Astrocyte of the spinal cord (primary cell): Measurements from ENCODE around the gene TAF5.

Experiments
- DNase-seq: peaks from one replicate; pipeline ENCODE4 v3.0.0; 2011; ENCODE audit warnings: low read depth, low spot score
- H3K4me3 ChIP-seq: 2 replicates; pipeline ENCODE4 v1.5.1; 2011; ENCODE audit warnings: low read depth, mild to moderate bottlenecking, low read length, moderate library complexity
- CTCF ChIP-seq: IDR thresholded peaks from 2 replicates; pipeline ENCODE4 v1.5.1; 2012; ENCODE audit warnings: low read depth, mild to moderate bottlenecking, low read length, inconsistent platforms
- in situ Hi-C: cut with HindIII; loops from 2 replicates; pipeline ENCODE4 v1.10.0; 2017; ENCODE audit warnings: low sequenced_read_pairs

The TAF5 gene

GRCh38 chr10:103423748-103424147, 56.0 kb downstream of the TAF5 start:
- DNase-seq: no peak
- no peak overlapping the region for H3K4me3 ChIP-seq
- TF ChIP-seq CTCF: no peak
- in situ Hi-C loops: no loop called here

DNA sequence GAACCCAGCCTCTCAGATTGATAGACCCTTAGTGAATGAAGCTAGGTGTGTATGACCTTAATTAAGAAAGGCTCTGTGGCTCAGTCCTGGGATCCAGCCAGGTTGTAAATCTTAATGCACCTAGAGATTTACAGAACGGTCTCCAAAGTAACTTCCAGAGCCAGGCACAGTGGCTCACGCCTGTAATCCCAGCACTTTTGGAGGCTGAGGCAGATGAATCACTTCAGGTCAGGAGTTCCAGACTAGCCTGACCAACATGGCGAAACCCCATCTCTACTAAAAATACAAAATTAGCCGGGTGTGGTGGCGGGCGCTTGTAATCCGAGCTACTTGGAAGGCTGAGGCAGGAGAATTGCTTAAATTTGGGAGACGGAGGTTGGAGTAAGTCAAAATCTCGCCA, 60.1 kb downstream of the TAF5 start:
- in situ Hi-C loops: no loop called here
- H3K4me3 ChIP-seq: no peak overlapping the region
- no peak for TF ChIP-seq CTCF
- DNase-seq: no peak

DNA sequence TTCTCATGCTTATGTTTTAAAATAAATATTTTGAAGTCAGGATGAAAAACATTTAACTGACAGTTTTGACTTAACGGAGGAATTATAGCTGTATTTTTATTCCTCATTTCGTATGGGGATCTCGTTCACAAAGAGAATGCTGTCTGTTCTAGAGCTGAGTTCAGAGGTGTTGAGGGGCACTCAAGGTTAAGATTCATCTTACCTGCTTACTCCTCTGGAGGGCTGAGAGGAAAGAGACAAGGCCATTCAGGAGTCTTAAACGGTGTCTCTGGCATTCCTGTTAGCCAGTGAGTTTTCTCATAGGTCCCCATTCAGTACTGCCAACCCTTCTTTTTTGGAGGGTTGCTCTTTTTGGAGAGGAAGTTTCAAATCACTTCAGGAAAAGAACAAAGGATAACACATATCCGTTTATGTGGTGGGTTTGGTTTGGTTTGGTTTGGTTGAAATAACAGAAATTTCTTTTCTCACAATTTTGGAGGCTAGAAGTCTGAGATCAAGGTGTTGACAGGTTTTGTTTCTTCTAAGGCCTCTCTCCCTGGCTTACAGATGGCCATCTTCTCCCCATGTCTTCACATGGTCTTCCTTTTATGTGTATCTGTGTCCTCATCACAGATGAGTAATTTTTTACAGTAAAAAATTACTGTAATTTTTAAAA, 61.3 kb downstream of the TAF5 start:
- in situ Hi-C loops: no loop called here
- no peak for DNase-seq
- TF ChIP-seq CTCF: no peak

GRCh38 chr10:103429647-103430046, 61.9 kb downstream of the TAF5 start:
- no peak for DNase-seq
- no peak for TF ChIP-seq CTCF
- H3K4me3 ChIP-seq: no peak overlapping the region
- in situ Hi-C loops: no loop called here

More for the DNA sequence above, 61.3 kb downstream of the TAF5 start:
- no peak overlapping the region for H3K4me3 ChIP-seq

DNA sequence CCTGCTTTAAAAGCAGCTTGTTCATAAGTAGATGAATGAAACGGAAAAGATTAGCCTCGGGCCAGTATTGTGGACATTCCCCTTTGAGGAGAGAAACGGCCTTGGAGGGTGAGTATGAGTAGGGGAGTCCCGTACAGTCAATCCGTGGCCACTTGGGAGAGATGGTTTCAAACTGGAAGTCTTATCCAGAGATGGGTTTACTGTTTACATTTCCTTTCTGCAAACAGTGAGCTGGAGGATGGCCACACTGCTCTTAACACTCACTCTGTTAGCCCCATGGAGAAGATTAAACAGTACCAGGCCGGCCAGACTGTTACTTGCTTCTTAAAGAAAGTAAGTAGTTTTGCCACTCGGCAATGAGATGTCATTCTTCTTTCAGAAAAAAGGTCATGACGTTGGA, 64.1 kb downstream of the TAF5 start:
- DNase-seq: no peak
- no peak overlapping the region for H3K4me3 ChIP-seq
- TF ChIP-seq CTCF: no peak
- in situ Hi-C loops: no loop called here

DNA sequence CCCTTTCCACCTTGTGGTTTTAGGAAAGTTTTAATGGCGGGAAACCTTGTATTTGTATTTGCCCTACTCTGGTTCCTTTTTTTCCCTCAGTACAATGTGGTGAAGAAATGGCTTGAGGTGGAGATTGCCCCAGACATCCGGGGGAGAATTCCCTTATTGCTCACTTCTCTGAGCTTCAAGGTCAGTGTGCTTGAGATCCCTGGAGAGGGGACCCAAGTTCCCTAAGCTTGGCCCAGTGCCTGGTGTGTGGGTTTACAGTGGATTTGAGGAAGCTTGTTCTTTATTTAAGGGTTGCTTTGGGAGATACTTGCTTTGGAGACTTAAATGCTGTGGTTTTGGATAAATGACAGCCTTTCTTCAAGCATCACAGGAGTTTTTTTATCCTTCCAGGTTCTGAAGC, 66.1 kb downstream of the TAF5 start:
- TF ChIP-seq CTCF: no peak
- no peak overlapping the region for H3K4me3 ChIP-seq
- DNase-seq: no peak
- in situ Hi-C loops: no loop called here
